Fibroblast of mammary gland (primary cell): Measurements from ENCODE around the gene E4F1.
"Not testable (repeated sequence)": the region's sequence is repeated elsewhere in the genome, so short reads cannot be mapped to it uniquely, and the experiment has no call there.

ENCODE experiments used
- DNase-seq: peaks from one replicate; pipeline ENCODE4 v3.0.0-alpha.2; 2010; ENCODE audit warnings: low read depth
- H3K4me3 ChIP-seq: 2 replicates; pipeline ENCODE4 v1.5.1; 2011; ENCODE audit warnings: low read depth, mild to moderate bottlenecking, low read length, moderate library complexity; ENCODE audit not compliant: control insufficient read depth
- TF ChIP-seq, protein P1 (sequence below): conservative IDR thresholded peaks from 2 replicates; pipeline ENCODE4 v1.5.1; 2011; ENCODE audit warnings: low read depth, low read length, inconsistent platforms; ENCODE audit not compliant: control insufficient read depth, insufficient read depth

E4F1 gene

DNA sequence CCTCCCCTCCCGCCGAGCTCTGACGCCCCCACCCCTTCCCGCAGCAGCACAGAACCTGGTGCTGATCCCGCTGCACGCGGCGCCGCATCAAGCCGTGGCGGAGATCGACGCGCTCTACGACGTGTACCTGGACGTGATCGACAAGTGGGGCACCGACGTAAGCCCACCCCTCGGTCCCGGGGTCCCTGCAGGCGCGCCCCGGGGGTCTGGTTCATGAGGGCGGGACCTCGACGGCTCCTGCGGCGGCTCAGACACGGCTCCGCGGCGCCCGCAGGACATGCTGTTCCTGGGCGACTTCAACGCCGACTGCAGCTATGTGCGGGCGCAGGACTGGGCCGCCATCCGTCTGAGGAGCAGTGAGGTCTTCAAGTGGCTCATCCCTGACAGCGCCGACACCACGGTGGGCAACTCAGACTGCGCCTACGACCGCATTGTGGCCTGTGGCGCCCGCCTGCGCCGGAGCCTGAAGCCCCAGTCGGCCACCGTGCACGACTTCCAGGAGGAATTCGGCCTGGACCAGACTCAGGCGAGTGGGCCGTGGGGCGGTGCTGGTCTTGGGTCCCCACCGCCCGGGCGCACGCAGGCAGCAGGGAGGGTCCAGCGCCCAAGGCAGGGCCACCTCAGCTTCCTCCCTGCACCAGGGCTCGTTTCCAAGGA, 14.2 kb downstream of the E4F1 start:
- no peak overlapping the region for H3K4me3 ChIP-seq
- TF ChIP-seq, protein P1, sequence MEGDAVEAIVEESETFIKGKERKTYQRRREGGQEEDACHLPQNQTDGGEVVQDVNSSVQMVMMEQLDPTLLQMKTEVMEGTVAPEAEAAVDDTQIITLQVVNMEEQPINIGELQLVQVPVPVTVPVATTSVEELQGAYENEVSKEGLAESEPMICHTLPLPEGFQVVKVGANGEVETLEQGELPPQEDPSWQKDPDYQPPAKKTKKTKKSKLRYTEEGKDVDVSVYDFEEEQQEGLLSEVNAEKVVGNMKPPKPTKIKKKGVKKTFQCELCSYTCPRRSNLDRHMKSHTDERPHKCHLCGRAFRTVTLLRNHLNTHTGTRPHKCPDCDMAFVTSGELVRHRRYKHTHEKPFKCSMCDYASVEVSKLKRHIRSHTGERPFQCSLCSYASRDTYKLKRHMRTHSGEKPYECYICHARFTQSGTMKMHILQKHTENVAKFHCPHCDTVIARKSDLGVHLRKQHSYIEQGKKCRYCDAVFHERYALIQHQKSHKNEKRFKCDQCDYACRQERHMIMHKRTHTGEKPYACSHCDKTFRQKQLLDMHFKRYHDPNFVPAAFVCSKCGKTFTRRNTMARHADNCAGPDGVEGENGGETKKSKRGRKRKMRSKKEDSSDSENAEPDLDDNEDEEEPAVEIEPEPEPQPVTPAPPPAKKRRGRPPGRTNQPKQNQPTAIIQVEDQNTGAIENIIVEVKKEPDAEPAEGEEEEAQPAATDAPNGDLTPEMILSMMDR = no peak
- DNase-seq = no peak

DNA sequence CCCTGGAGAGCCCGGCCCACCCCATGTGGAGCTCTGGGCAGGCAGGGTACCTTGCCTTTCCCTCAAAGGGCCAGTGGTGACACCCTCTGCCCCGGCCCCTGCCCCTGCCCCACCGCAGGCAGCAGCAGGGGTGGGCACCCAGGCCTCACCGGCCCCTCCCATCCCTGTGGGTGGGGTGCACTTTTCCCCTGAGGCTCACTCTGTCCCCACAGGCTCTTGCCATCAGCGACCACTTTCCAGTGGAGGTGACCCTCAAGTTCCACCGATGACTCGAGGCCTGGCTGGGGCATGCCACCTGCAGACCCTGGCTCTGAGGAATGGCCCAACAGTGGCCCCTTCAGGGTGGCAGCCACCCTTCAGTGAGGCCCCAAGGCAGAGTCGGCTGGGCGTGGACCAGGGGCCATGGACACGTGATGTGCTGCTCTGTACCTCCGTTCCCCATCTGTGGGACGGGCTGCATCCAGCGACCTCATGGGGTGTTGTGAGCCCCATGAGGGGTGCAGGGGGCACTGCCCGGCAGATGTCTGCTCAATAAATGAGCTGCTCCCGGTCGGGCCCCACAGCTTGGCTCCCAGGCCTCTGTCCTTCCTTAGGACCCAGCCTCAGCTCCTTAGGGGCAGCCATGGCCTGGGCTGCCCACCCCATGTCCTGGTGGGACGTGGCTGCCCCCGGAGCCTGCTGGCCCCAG, 14.9 kb downstream of the E4F1 start:
- no peak overlapping the region for H3K4me3 ChIP-seq
- no peak for DNase-seq
- TF ChIP-seq, protein P1 = no peak

DNA sequence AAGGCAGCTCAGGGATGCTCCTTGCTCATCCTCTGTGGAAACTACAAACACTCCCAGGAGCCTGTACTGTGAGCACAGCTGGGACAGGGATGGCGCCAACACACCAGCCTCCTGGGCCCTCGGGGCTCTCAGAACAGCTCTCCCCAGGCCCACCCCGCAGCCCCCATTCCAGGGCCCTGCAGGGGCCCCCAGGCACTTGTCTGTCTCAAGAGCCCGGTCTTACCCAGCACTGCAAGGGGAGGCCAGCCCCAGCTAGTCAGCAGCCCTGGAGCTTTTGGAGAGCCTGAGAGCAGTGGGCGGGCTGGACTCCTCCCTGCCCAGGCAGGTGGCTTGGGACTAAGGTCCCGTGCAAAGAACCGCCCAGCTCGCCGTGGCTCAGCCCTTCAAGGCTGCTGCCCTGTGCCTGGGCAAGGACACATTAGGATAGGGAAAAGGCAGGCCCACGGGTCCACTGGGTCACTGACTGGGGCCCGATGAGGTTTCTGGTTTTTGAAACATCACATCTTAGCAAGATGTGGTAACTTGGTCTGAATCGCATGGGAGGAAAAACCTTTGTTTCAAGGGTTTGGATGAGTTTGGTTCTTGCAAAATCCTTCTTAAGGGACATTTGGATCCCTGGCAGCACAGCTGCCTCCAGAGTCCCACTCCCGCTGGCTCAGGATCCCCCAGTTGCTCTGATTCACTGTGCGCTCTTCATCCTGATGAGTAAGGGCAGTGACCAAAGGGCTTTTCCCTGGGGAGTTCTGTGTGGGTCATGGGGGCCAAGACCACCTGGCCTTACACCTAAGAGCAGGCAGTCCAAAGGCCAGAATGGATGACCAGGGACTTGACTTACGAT, 15.7 kb downstream of the E4F1 start:
- DNase-seq = peak; percentile 57
- no peak overlapping the region for H3K4me3 ChIP-seq
- TF ChIP-seq, protein P1 = no peak

DNA sequence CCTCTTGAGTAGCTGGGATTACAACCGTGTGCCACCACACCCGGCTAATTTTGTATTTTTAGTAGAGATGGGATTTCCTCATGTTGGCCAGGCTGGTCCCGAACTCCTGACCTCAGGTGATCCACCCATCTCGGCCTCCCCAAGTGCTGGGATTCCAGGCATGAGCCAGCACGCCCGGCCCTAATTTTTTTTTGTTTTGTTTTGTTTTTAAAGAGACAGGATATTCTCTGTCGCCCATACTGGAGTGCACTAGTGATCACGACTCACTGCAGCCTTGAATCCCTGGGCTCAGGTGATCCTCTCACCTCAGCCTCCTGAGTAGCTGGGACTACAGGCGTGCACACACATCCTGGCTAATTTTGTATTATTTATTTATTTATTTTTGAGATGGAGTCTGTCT, 16.9 kb downstream of the E4F1 start:
- H3K4me3 ChIP-seq, DNase-seq: not testable (repeated sequence)

DNA sequence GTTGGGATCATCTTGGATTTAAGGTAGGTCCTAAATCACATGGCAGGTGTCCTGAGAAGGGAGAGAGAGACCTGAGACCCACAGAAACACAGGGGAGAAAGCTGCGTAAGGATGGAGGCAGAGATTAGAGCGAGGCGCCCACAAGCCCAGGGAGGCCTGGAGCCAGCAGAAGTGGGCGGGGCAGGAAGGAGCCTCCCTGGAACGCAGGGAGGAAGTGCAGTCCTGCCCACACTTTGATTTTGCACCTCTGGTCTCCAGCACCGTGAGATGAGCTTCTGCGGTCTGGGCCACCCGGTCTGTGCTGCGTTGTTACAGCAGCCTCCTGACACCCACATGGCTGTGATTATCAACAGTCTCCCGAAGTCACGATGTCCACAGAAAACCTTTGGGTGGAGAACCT, 19.2 kb downstream of the E4F1 start:
- DNase-seq = no peak
- TF ChIP-seq, protein P1 = no peak
- H3K4me3 ChIP-seq = no peak overlapping the region

DNA sequence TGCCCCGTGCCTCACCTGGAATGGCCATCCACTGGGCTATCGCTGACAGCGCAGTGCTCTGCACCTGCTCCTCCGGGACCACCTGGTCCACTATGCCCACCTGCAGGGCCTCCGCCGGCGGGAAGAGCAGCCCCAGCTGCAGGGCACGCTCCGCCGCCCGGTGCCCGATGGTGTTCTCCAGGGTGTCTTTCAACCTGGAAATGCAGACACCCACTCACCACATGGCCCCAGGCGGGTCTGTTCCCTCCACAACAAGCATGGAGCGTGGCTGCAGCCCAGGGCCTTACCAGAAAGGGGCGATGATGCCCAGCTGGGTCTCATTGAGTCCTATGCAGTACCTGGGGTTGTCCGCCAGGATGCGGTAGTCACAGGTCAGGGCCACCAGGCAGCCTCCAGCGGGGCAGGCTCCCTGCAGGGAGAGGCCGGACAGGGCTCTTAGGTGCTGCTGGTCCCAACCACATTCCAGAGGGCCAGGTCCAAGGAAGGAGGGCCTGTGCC, 19.7 kb downstream of the E4F1 start:
- DNase-seq = no peak

DNA sequence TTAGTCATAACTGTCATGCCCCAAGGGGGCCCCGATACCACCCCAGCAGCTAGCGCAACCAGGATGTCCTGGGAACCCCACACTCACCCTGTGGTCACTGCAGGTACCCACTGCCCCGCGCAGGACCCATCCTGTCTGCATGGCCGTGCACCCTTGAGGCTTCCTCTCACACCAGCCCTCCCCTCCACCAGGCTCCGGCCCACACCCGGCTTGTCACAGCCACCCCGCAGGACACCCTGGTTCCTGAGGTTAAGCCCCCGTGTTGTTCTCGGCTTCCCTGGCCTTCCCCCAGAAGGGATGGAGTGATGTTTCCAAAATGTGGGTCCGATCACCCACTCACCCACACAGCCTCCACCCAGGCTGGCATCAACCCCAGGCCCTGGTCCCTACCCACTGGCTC, 20.4 kb downstream of the E4F1 start:
- H3K4me3 ChIP-seq = no peak overlapping the region
- no peak for DNase-seq
- TF ChIP-seq, protein P1 = no peak

More for the DNA sequence above, 19.7 kb downstream of the E4F1 start:
- H3K4me3 ChIP-seq = no peak overlapping the region
- TF ChIP-seq, protein P1 = no peak
